ENCODE measurements around the gene PRKRA.
A peak's percentile ranks its signal among the peaks of the same experiment; 100 is the strongest.
"Not testable (repeated sequence)": the region's sequence is repeated elsewhere in the genome, so short reads cannot be mapped to it uniquely, and the experiment has no call there.

The PRKRA gene

GRCh38 chr2:178450774-178451525 is at the start of gene PRKRA, which contains the start of gene PJVK:
Gene PRKRA (minus strand): TSS chr2:178451175. CDS start chr2:178451030, 145 bp downstream.
Gene PJVK (plus strand): TSS chr2:178451378. CDS start chr2:178453410, 2,032 bp downstream.
- DNase-seq (ENCODE audit: low spot score) = peak; percentile 83

- no peak for DNase-seq (ENCODE audit: low spot score)
Observed at GRCh38 chr2:178499640-178500039, 48.7 kb upstream of the PRKRA start.

- no peak for DNase-seq (ENCODE audit: low spot score)
Observed at GRCh38 chr2:178498137-178498536, 47.2 kb upstream of the PRKRA start.

- no peak for DNase-seq (ENCODE audit: low spot score)
Observed at GRCh38 chr2:178496049-178496448, 45.1 kb upstream of the PRKRA start.

GRCh38 chr2:178491612-178492011 is 40.6 kb upstream of the PRKRA start:
- no peak for DNase-seq (ENCODE audit: low spot score)

GRCh38 chr2:178485356-178485755 is 34.4 kb upstream of the PRKRA start:
- DNase-seq (ENCODE audit: low spot score) = no peak

GRCh38 chr2:178484245-178485041 is 33.5 kb upstream of the PRKRA start:
- DNase-seq (ENCODE audit: low spot score) = no peak

GRCh38 chr2:178482437-178482836 is 31.5 kb upstream of the PRKRA start:
- no peak for DNase-seq (ENCODE audit: low spot score)

- peak; percentile 91 for DNase-seq (ENCODE audit: low spot score)
Observed at GRCh38 chr2:178480227-178481181, 29.5 kb upstream of the PRKRA start, which contains the start of gene PLEKHA3. Gene PLEKHA3 (plus strand): TSS chr2:178480457. CDS start chr2:178480870, 413 bp downstream.

- DNase-seq (ENCODE audit: low spot score) = no peak
Observed at GRCh38 chr2:178479758-178480226, 28.8 kb upstream of the PRKRA start.

- DNase-seq (ENCODE audit: low spot score) = no peak
Observed at GRCh38 chr2:178479275-178479616, 28.3 kb upstream of the PRKRA start.

GRCh38 chr2:178478439-178479274 is 27.7 kb upstream of the PRKRA start, which contains the start of gene FKBP7:
Gene FKBP7 (minus strand): TSS chr2:178478600. CDS start chr2:178478499, 101 bp downstream.
- DNase-seq (ENCODE audit: low spot score) = peak; percentile 68

GRCh38 chr2:178478130-178478438 is 27.1 kb upstream of the PRKRA start:
- DNase-seq (ENCODE audit: low spot score) = no peak

- no peak for DNase-seq (ENCODE audit: low spot score)
Observed at GRCh38 chr2:178477443-178478129, 26.6 kb upstream of the PRKRA start.

- DNase-seq (ENCODE audit: low spot score) = no peak
Observed at GRCh38 chr2:178476477-178476876, 25.5 kb upstream of the PRKRA start.

GRCh38 chr2:178474560-178474959 is 23.6 kb upstream of the PRKRA start:
- no peak for DNase-seq (ENCODE audit: low spot score)

- no peak for DNase-seq (ENCODE audit: low spot score)
Observed at GRCh38 chr2:178473931-178474330, 23.0 kb upstream of the PRKRA start.

- DNase-seq (ENCODE audit: low spot score) = no peak
Observed at GRCh38 chr2:178473373-178473772, 22.4 kb upstream of the PRKRA start.

- not testable (repeated sequence) for DNase-seq (ENCODE audit: low spot score)
Observed at GRCh38 chr2:178471313-178471712, 20.3 kb upstream of the PRKRA start.

GRCh38 chr2:178469219-178469849 is 18.4 kb upstream of the PRKRA start:
- DNase-seq (ENCODE audit: low spot score) = no peak
